Measurements from ENCODE around the gene PPIL6. TPM values are rescaled to one million over a fixed set of nuclear protein-coding genes. Genes with fewer than 3 reads are reported as not detected.
"Not testable (repeated sequence)": the region's sequence is repeated elsewhere in the genome, so short reads cannot be mapped to it uniquely, and the experiment has no call there.

PPIL6 gene
- total RNA-seq, 1 experiment from 2014 or later = 0.05 TPM

DNA sequence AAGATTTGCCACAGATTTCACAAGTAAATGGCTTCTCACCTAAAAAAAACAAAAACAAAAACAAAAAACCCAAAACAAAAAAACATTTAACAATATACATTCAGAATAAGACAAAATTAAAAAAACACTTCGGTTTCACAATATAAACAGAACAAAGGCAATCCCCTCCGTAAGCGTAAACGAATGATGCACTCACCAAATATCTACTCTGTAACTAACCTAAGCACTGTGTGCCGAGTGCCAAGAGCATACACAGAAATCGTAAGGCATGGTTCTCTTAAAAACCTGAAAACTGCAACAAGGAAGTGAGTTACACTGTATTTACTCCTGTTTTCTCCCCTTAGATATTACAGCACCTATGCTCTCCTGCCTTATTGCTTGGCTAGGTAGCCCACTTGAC is 27.3 kb upstream of the PPIL6 start:
- no peak for DNase-seq (ENCODE audit: low read depth)

DNA sequence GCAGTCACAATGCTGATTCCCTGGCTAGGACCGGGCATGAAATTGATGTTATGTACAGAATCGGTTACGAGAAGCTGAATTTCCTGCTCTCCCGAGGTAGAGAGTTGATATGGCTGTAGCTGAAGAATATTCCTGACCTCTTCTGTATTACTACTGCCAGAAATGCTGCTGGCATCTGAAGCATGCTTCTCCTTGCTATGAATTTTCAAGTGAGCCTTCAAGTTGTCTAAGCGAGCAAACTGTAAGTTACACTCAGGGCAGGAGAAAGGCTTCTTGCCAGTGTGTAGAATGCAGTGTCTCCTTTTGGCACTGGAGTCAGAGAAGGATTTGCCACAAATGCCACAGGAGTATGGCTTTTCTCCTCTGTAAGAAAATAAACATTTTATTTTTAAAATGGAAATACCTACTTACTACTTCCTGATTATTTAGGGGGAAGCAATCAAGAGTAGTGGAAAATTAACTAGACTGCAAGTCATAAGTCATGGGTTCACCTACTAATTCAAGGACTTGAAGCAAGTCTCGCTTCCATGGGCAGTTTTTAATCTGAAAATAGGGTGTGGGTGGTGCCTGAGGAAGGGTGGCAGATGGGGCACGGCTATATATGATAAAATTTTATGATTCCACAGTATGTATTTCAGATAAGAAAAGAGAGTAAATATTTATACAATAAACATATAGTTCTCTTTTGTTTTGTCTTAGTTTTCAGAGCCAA is 25.9 kb upstream of the PPIL6 start:
- no peak for DNase-seq (ENCODE audit: low read depth)

DNA sequence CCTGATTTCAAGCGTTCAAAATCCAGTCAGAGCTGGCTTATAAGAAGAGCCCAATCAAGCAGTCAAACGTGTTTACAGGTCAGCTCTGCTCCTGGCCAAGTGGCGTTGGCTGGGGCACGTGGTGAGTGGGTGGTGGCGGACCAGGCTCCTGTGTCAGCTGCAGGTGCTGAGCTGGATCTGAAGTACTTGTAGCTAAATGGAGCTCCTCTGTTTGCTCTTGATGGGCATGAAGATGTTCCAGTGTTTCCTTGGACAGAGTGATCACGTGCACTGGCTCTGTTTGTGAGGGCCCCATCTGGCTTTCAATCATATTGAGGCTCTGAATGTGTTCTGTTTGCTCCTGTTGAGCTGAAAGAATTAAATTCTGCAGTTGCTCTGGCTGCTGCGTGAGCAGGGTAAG is 25.3 kb upstream of the PPIL6 start:
- no peak for DNase-seq (ENCODE audit: low read depth)

DNA sequence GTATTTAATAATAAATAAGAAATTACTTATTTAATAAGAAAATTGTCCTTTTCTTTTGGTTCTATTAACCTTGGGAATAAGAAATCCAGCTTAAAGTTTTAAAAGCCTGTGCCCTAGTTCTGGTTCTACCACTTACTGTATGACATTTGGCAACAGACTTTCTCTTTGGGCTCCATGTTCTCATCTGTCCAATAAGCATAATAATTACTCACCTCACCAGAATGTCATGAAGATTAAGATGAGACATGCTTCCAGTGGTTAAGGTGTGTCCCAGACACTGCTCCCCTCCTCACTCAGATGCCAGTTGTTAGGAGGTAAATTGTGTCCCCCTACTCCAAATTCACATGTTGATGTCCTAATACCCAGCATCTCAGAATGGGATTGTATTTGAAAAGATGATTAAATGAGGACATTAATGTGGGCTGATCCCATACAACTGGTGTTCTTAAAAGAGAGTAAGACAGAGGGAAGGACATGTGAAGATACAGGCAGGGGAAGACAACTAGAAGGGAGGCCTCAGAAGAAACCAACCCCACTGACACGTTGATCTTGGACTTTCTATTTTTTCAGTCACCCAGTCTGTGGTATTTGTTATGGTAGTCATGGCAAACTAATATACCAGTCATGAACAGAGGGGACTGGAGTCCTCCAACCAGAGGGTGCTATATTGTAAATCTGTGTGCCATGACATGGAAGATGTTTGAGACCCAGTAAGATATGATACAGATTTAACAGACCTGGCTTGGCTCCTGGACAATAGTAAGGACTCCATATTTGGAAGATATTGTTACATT is 21.5 kb upstream of the PPIL6 start:
- no peak for DNase-seq (ENCODE audit: low read depth)

DNA sequence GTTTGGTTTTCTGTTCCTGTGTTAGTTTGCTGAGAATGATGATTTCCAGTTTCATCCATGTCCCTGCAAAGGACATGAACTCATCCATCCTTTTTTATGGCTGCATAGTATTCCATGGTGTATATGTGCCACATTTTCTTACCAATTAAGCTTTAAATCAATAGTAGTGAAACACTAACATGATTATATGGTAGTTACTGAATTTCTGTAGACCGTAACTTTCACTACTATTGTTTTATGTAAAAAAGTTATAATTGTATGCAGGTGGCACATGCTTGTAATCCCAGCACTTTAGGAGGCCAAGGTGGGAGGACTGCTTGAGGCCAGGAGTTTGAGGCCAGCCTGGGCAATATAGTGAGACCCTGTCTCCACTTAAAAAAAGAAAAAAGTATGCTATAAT is 20.8 kb upstream of the PPIL6 start:
- not testable (repeated sequence) for DNase-seq (ENCODE audit: low read depth)

DNA sequence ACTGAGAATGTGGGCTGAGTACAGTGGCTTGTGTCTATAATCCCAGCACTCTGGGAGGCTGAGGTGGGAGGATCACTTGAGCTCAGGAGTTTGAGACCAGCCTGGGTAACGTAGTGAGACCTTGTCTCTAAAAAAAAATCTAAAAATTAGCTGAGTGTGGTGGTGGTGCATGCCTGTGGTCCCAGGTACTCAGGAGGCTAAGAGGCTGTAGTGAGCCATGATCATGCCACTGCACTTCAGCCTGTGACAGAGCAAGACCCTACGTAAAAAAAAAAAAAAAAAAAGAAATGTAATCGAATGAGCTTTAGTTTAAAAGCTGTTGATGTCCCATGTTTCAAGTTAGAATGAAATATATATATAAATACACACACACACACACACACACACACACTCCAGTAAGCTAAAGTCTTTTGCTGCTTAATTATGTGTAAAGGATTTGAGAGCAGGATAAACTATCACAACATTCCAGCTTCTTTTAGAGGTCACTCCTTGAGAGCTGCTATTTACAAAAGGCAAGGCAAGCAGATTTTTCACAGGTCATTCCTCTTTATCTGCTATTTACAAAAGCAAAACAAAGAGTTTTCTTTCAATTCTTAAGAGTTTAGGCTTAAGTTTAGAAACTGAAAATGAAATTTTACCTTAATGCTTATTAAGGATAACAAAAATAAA is 19.9 kb upstream of the PPIL6 start:
- no peak for DNase-seq (ENCODE audit: low read depth)

DNA sequence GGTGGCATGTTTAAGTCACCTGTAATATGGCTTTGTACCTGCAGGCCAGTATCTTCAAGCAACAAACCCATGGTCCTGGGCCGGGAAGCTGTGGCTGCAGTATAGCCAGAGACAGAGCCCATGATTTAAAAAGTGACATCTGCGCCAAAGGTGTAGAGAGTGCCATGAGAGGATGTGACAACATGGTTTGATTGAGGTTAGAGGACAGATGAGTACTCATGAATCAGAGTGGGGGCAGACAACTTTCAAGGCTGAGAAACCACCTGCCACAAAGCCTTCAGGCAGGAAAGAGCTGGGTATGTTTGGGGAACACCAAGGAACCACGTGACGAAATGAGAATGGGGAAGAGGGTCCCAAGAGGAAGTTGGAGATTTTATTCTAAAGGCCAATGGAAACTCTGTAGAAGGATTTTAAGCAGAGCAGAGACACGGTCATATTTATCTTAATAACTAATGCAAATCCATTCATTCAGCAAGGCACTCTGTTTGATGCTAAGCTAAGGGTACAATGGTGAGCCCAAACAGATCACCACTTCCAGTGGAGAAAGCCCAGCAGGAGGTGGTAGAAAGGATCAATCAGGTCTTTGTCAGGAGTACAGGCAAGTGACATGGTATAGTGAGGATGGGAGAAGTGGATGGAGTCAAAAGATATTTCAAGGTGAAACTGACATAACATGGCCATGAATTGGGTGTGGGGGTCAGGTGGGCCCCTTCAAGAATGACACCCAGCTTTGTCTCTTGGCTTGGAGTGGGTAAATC is 18.5 kb upstream of the PPIL6 start:
- peak; percentile 35 for DNase-seq (ENCODE audit: low read depth)

DNA sequence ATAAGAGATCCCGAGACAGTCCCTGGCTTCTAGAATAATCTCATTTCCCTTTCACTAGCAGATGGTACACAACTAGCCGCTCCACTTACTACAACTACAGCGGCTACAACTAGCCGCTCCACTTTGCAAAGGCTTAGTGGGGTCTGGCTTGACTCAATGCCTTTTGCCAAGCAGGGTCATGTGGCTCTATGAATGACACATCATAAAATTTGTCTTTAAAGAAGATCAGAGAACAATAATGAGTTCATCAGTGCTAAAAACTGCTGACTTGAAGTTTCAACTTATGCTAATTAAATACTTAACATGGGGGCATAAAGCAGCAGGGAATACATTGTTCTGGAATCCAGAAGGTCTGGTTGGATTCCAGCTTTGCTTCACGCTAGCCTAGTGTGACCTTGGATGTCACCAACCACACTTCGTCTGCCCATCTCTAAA is 17.2 kb upstream of the PPIL6 start:
- no peak for DNase-seq (ENCODE audit: low read depth)

DNA sequence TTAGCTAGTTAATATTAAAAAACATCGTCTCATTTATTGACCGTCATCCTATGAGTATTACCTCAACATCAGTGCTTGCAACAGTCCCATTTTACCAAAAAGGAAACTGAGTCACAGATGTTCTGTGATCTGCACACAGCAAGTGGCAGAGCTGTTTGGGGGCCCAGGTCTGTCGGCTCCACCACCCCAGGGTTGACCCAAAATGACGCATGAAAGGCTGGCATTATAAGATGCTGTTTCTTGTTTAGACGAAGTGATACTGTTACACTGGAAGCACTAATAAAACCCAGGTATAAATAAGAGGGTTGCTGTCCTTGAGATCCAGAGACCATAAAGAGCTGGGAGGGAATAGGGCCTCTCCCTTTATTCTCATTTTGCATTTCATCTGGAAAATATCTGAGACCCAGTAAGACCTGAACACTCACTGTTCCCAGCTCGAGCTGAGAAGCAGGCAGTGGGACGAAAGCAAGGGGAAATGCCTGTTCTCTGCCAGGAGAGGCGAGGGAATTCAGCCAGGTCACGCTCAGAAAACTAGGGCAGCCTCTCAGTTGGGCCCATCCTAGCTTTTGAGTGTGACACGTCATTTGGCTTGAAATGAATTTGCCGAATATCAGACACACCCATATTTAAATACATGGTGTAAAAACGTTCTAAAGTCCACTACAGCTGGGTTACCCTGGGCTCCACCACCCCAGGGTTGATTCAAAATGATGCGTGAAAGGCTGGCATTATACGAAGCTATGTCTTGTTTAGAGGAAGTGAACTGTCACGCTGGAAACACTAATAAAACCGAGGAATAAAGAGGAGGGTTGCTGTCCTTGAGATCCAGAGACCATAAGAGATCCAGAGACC is 16.5 kb upstream of the PPIL6 start:
- DNase-seq (ENCODE audit: low read depth) = no peak

DNA sequence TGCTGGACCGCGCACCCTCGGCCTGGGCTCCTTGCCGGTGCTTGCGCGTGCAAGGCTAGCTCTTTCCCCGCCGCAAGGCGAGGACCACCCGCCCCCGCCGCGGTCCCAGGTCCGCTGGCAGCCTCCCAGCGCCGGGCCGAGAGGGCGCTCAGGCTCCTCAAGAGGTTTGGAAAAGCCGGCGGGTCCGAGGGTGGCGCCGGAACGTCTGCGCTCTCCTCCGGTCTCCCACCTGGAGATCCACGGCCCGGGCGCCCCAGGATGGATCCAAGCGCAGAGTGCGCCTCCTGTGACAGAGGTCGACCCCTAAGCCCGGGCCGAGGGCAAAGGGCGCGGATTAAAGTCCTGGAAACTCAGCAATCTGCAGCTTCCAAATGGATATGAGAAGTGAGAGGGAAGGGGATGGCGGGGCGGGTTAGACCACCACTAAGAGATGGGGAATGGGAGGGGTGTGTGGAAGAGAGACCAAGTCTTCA is 15.7 kb upstream of the PPIL6 start:
- no peak for DNase-seq (ENCODE audit: low read depth)

DNA sequence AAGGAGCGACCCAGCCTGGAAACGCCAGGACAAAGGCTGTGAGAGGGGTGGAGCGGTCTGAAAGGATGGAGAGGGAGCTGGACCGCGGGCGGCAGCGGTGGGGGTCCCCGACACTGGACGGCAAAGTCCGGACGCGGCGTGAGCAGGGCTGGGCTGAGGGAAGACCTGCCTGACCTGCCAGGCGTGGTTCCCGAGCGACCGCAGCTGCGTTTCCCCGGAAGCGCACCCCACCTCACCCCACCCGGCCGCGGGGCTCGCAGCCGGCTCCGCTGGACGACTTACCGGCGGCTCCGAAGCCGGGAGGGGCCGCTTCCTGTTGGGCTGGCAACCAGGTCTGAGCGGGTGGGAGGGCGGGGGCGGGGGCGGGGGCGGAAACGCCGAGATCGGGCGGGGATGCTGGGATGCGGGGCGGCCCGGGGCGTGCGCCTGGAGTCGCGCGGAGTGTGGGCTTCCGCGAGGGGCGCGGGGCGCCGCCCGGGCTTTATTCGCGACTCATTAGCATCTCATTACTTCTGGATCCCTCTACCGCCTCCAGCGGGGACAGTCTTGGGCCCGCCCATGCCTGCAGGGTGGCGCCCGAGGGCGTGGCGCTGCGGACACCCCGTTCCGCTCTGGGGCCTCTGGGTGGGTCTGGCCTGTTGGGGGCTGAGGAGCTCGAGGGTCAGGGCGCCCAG is 15.1 kb upstream of the PPIL6 start, which contains the start of gene MICAL1:
Gene MICAL1, minus strand, starts transcription at position 336 of the 674 bp plus-strand sequence. CDS start 1,576 bp downstream, outside the sequence.
- peak; percentile 77 for DNase-seq (ENCODE audit: low read depth)

DNA sequence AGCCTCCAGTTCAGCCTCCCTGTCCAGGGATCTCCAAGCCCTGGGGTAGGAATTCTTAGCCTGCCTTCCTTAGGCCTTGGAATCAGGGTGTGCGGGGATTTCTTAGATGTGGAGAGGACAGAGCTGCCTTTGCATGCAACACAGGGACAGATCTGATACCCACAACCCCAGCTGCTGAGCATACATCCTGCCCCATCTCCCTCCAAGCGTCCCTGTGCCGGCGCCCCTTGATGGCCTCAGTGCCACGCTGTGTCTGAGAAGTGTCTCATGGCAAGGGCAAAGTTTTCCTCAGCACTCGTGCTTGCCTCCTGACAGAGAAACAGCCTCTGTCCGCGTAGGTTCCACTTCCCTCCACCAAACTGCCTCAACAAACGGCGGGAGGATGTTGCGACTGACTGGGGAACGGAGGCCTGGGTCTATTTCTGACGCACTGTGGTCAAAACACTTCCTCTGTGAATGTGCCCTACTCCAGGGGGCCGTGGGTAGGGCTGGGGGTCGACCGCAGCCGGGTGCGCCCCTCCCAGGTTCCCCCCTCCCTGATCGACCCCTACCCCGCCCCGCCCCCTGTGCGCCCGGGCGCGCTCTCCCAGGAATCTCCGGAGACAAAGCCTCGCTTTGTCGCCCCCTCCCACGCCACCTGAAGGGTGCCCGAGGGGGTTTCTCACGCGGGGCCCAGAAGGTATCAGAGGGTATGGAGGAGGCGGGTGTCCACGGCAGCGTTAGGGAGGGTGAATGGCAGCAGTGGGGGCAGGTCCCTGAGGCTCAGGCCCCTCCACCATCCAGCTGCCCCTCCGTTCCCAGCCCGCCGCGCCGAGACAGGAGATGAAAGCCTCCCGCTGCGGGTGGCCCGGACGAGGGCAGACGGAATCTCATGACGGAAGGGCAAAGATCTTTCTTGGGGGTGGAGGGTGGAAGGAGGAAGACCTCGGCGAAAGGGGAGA is 14.3 kb upstream of the PPIL6 start:
- no peak for DNase-seq (ENCODE audit: low read depth)

DNA sequence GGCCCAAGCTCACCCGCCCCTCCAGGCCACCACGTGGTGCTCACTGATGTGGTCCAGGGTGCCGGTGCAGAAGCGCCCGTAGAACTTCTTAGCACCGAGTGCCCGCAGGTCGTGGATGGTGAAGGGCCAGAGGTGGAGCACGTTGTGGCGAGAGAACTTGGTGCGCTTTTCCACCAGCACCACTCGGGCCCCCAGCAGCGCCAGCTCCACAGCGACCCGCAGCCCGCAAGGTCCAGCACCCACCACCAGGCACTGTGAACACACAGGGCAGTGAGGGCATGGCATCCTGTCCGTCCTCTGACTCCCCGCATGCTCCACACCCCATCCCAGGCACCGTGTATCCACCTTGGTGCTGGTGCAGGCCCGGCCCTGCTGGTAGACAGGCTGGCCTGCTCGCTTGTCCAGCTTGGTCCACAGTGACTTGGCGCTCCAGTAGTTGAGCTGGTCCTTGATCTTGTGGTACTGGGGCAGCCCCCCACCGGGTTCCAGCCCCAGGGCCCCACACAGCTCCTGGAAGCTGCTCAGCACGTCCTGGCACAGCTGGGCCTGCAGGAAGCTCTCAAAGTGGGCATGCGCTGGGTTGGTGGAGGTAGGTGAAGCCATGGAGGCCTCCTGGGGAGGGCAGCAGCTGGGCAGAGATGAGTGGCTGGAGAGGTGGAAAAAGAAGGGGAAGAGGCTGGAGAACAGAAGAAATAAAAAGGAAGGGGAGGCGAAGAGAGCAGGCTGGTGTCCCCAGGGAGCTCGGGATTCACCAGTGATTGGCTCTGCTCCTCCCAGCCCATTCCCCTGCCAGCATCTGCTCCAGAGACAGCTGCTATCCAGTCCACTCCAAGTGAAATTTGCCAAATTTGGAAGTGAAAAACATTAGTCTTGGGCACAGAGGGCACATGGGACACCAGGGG is 13.4 kb upstream of the PPIL6 start:
- DNase-seq (ENCODE audit: low read depth) = no peak

DNA sequence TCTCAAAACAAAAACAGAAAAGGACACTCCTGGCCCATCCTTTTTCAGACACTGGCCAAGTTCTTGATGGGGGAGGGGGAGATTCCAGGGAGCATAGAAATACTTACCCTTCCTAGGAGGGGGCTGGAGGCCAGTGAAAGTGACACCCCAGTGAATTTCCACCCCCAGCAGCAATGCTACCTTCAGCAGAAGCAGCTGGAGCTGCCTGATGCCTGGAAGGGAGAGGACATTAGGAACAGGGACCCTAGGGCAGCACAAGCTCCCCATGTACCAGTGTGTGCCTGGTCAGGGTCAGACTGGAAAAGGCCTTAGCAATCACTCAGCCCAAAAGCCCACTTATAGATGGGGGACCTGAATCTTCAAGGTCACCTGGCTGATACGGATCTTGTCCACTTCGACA is 12.7 kb upstream of the PPIL6 start:
- no peak for DNase-seq (ENCODE audit: low read depth)

DNA sequence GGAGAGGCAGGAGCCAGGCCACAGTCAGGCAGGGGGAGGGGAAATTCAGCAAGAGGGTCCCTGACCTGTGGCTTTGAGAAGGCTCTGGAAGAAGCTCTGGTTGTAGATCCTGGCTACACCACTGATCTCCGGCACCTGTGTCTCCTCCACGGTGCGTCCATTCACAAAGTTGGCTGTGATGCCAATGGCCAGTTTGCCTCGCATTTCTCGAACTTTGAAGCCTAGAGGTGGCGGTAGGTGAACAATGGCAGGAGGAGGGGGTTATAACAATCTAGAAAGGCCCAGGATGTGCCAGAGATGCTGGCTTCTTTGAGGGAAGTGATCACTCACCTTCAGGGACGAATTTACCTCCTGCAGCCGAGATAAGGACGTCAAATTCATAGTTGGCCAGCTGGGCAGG is 11.8 kb upstream of the PPIL6 start:
- DNase-seq (ENCODE audit: low read depth) = no peak

DNA sequence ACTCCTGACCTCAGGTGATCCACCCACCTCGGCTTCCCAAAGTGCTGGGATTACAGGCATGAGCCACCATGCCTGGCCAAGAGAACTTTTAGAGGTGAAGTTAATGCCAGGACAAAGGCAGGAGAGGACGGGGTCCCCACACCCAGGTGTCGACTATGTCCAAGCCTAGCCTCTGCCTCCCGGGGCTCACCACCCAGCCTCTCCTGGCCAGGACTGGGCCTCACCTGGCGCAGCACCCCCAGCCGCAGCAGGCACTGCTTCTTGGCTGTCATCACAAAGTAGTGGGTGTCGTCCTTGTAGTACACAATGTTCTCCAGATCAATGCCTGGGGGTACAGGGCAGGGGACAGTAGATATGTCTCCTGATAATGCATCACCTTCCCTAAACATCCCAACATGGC is 10.9 kb upstream of the PPIL6 start:
- no peak for DNase-seq (ENCODE audit: low read depth)

DNA sequence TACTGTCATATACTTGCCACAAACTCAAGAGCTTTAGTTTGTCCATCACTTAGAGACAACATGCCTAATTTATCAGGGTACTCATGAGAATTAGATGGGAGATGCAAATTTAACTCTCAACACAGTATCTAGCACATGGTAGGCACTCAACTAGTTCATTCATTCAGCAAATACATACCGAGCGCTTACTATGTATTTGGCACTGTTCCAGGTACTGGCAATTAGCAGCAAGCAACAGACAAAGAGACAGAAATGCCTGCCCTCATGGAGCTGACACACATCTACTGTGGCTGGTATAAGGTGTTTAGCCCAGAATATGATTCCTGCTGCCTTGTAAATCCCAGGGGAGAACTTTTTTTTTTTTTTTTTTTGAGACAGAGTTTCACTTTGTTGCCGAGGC is 10.4 kb upstream of the PPIL6 start:
- no peak for DNase-seq (ENCODE audit: low read depth)

Measured in HT1080 (cell line).